ENCODE data around the gene SH3D21.

- no peak for TF ChIP-seq CTCF (conservative IDR thresholded peaks at IDR 0.05; ENCODE audit: low read length)
- TF ChIP-seq EZH2phosphoT487 (IDR thresholded peaks at IDR 0.05; ENCODE audit: borderline replicate concordance, low read depth, low read length), result no peak
Observed at GRCh38 chr1:36346741-36347370, 40.7 kb downstream of the SH3D21 start.
